Mesenchymal stem cell (in vitro differentiated cells and primary cell): ENCODE results near the gene FHIT.

Source experiments
- DNase-seq: peaks from one replicate; pipeline ENCODE4 v3.0.0-alpha.2; 2013
- H2AFZ ChIP-seq: one replicate; pipeline ENCODE4 v1.6.1; 2013; ENCODE audit warnings: low read depth, mild to moderate bottlenecking, control low read depth, inconsistent platforms, low read length, moderate library complexity
- H2AK5ac ChIP-seq: 2 replicates; pipeline ENCODE4 v1.6.1; 2013; ENCODE audit warnings: low read length, moderate library complexity, mild to moderate bottlenecking, inconsistent platforms; ENCODE audit not compliant: severe bottlenecking
- H2BK120ac ChIP-seq: one replicate; pipeline ENCODE4 v1.6.1; 2013; ENCODE audit warnings: low read depth, mild to moderate bottlenecking, inconsistent platforms, low read length, moderate library complexity
- H2BK12ac ChIP-seq, 2 experiments: one replicate each; pipeline ENCODE4 v1.6.1; 2013; ENCODE audit warnings: inconsistent platforms in 2 of 2, low read length in 2 of 2, mild to moderate bottlenecking in 2 of 2, moderate library complexity in 2 of 2, control low read depth in 1 of 2
- H2BK15ac ChIP-seq: one replicate; pipeline ENCODE4 v1.6.1; 2013; ENCODE audit warnings: mild to moderate bottlenecking, low read depth, inconsistent platforms; ENCODE audit not compliant: poor library complexity, severe bottlenecking
- H2BK5ac ChIP-seq: 2 replicates; pipeline ENCODE4 v1.6.1; 2013; ENCODE audit warnings: low read depth, mild to moderate bottlenecking, low read length, control low read depth, inconsistent platforms; ENCODE audit not compliant: poor library complexity, severe bottlenecking
- H3K14ac ChIP-seq, 2 experiments: one replicate each; pipeline ENCODE4 v1.6.1; 2013; ENCODE audit warnings: inconsistent platforms in 2 of 2, low read length in 2 of 2, control low read depth in 1 of 2, mild to moderate bottlenecking in 1 of 2, moderate library complexity in 1 of 2
- H3K18ac ChIP-seq, 2 experiments: one replicate each; pipeline ENCODE4 v1.6.1; 2013; ENCODE audit warnings: inconsistent platforms in 2 of 2, low read length in 2 of 2, control low read depth in 1 of 2, low read depth in 1 of 2, mild to moderate bottlenecking in 1 of 2
- H3K23ac ChIP-seq, 2 experiments: one replicate each; pipeline ENCODE4 v1.6.1; 2013; ENCODE audit warnings: inconsistent platforms in 2 of 2, low read length in 2 of 2, mild to moderate bottlenecking in 2 of 2, moderate library complexity in 2 of 2, control low read depth in 1 of 2
- H3K27ac ChIP-seq: 2 replicates; pipeline ENCODE4 v1.5.1; 2013; ENCODE audit warnings: mild to moderate bottlenecking, moderate library complexity, low read length, control low read depth, inconsistent platforms; ENCODE audit not compliant: poor library complexity, severe bottlenecking
- H3K27me3 ChIP-seq, 2 experiments: 2 replicates each; pipeline versions ENCODE4 v1.6.1 to v1.7.0; 2013; ENCODE audit warnings: low read length in 2 of 2, mild to moderate bottlenecking in 2 of 2, moderate library complexity in 2 of 2, control low read depth in 1 of 2, inconsistent platforms in 1 of 2; ENCODE audit not compliant: control insufficient read depth in 1 of 2, insufficient read depth in 1 of 2
- H3K36me3 ChIP-seq, 2 experiments: 2 replicates each; pipeline versions ENCODE4 v1.6.1 to v1.7.0; 2013; ENCODE audit warnings: low read length in 2 of 2, control low read depth in 1 of 2, inconsistent platforms in 1 of 2, low read depth in 1 of 2, mild to moderate bottlenecking in 1 of 2; ENCODE audit not compliant: insufficient read depth in 2 of 2, control insufficient read depth in 1 of 2
- H3K4ac ChIP-seq, 2 experiments: one replicate each; pipeline ENCODE4 v1.6.1; 2013; ENCODE audit warnings: inconsistent platforms in 2 of 2, low read length in 2 of 2, mild to moderate bottlenecking in 2 of 2, moderate library complexity in 2 of 2, control low read depth in 1 of 2, low read depth in 1 of 2
- H3K4me1 ChIP-seq: 2 replicates; pipeline ENCODE4 v1.6.1; 2013; ENCODE audit warnings: low read depth, low read length, control low read depth; ENCODE audit not compliant: control insufficient read depth, insufficient read depth
- H3K4me2 ChIP-seq: 2 replicates; pipeline ENCODE4 v1.6.1; 2013; ENCODE audit warnings: low read length, mild to moderate bottlenecking, inconsistent platforms; ENCODE audit not compliant: poor library complexity, severe bottlenecking
- H3K4me3 ChIP-seq, 2 experiments: 2 replicates each; pipeline versions ENCODE4 v1.5.1 to v1.7.0; 2013; ENCODE audit warnings: low read length in 2 of 2, mild to moderate bottlenecking in 2 of 2, control low read depth in 1 of 2, low read depth in 1 of 2; ENCODE audit not compliant: insufficient read depth in 1 of 2
- H3K79me1 ChIP-seq: replicated peaks from 2 replicates; pipeline ENCODE4 v1.6.1; 2013; ENCODE audit warnings: mild to moderate bottlenecking, control low read depth, low read length, inconsistent platforms; ENCODE audit not compliant: poor library complexity, severe bottlenecking
- H3K9ac ChIP-seq: 2 replicates; pipeline ENCODE4 v1.7.0; 2013; ENCODE audit warnings: mild to moderate bottlenecking, low read length, moderate library complexity
- H3K9me3 ChIP-seq: 2 replicates; pipeline ENCODE4 v1.7.0; 2013; ENCODE audit warnings: mild to moderate bottlenecking, low read length; ENCODE audit not compliant: control insufficient read depth
- H4K8ac ChIP-seq: one replicate; pipeline ENCODE4 v1.6.1; 2013; ENCODE audit warnings: inconsistent platforms, mild to moderate bottlenecking, low read length, moderate library complexity
- H4K91ac ChIP-seq: one replicate; pipeline ENCODE4 v1.6.1; 2013; ENCODE audit warnings: mild to moderate bottlenecking, low read length, inconsistent platforms
- WGBS: methylation state at CpG from one replicate; pipeline ENCODE4 v1.1.7; 2013; ENCODE audit warnings: mixed read lengths; 5-methylcytosine and 5-hydroxymethylcytosine counted together

Gene FHIT

GRCh38 chr3:60383345-60383744, 867.9 kb downstream of the FHIT start:
- Histone ChIP-seq H3K4me3 (no peak overlapping the region), H2BK5ac (no peak overlapping the region), H3K4me1 (no peaks in the 10 kb centered on the region), H3K4me2 (no peak overlapping the region), H4K8ac (no peak overlapping the region), H3K27ac (no peak overlapping the region), H3K18ac (no peak overlapping the region), H3K14ac (no peak overlapping the region), H2AK5ac (no peak overlapping the region), H3K4ac (no peak overlapping the region), H3K9me3 (no peaks in the 10 kb centered on the region), H3K9ac (no peak overlapping the region), H2AFZ (no peak overlapping the region), H3K27me3 (no peaks in the 10 kb centered on the region), H2BK12ac (no peak overlapping the region), H3K23ac (no peak overlapping the region), H3K79me1 (no peaks in the 10 kb centered on the region), H3K36me3 (no peaks in the 10 kb centered on the region), H4K91ac (no peak overlapping the region), H2BK15ac (no peak overlapping the region), H2BK120ac (no peak overlapping the region)
- WGBS = no CpG with 5 or more reads among the region's 2 CpGs
- DNase-seq = no peak

GRCh38 chr3:60366486-60366885, 884.8 kb downstream of the FHIT start:
- H3K27me3 ChIP-seq = no peaks in the 10 kb centered on the region
- no peak overlapping the region for H3K27ac ChIP-seq
- H3K36me3 ChIP-seq = no peaks in the 10 kb centered on the region
- no peak overlapping the region for H2AK5ac ChIP-seq
- H4K8ac ChIP-seq = no peak overlapping the region
- DNase-seq = no peak
- H3K9ac ChIP-seq = no peak overlapping the region
- no peak overlapping the region for H3K4me2 ChIP-seq
- no peak overlapping the region for H3K4ac ChIP-seq
- H3K4me1 ChIP-seq = peaks cover 4% of the 10 kb centered on the region
- no peak overlapping the region for H3K18ac ChIP-seq
- no peak overlapping the region for H2BK5ac ChIP-seq
- H2BK120ac ChIP-seq = no peak overlapping the region
- H3K9me3 ChIP-seq = no peaks in the 10 kb centered on the region
- no peak overlapping the region for H3K14ac ChIP-seq
- WGBS = 89% methylated on average over 2 of the region's 2 CpGs
- H2BK12ac ChIP-seq = no peak overlapping the region
- H4K91ac ChIP-seq = no peak overlapping the region
- H3K4me3 ChIP-seq = no peak overlapping the region
- no peaks in the 10 kb centered on the region for H3K79me1 ChIP-seq
- H2BK15ac ChIP-seq = no peak overlapping the region
- H3K23ac ChIP-seq = no peak overlapping the region
- no peak overlapping the region for H2AFZ ChIP-seq

GRCh38 chr3:60365360-60365759, 885.9 kb downstream of the FHIT start:
- peak; percentile 5 for DNase-seq
- Histone ChIP-seq H2AFZ (no peak overlapping the region), H3K23ac (no peak overlapping the region), H3K9me3 (no peaks in the 10 kb centered on the region), H3K9ac (no peak overlapping the region), H2AK5ac (no peak overlapping the region), H3K27me3 (no peaks in the 10 kb centered on the region), H4K8ac (no peak overlapping the region), H3K4me3 (no peak overlapping the region), H2BK12ac (no peak overlapping the region), H3K27ac (no peak overlapping the region), H3K4ac (no peak overlapping the region), H3K14ac (no peak overlapping the region), H3K18ac (no peak overlapping the region), H2BK15ac (no peak overlapping the region), H2BK120ac (no peak overlapping the region), H3K79me1 (no peaks in the 10 kb centered on the region), H3K4me1 (peaks cover 4% of the 10 kb centered on the region), H4K91ac (no peak overlapping the region), H3K36me3 (no peaks in the 10 kb centered on the region), H3K4me2 (no peak overlapping the region), H2BK5ac (no peak overlapping the region)
- whole genome bisulfite sequencing = 13% methylated on average over 1 of the region's 2 CpGs

GRCh38 chr3:60364475-60364874, 886.8 kb downstream of the FHIT start:
- Histone ChIP-seq H3K27me3 (no peaks in the 10 kb centered on the region), H3K18ac (no peak overlapping the region), H3K9me3 (no peaks in the 10 kb centered on the region), H2BK120ac (no peak overlapping the region), H3K27ac (no peak overlapping the region), H2AFZ (no peak overlapping the region), H2BK5ac (no peak overlapping the region), H3K4me1 (peaks cover 4% of the 10 kb centered on the region), H3K4me2 (no peak overlapping the region), H3K9ac (no peak overlapping the region), H4K8ac (no peak overlapping the region), H3K14ac (no peak overlapping the region), H3K4ac (no peak overlapping the region), H2BK15ac (no peak overlapping the region), H3K79me1 (no peaks in the 10 kb centered on the region), H3K36me3 (no peaks in the 10 kb centered on the region), H3K4me3 (no peak overlapping the region), H3K23ac (no peak overlapping the region), H2BK12ac (no peak overlapping the region), H2AK5ac (no peak overlapping the region), H4K91ac (no peak overlapping the region)
- DNase-seq = no peak
